ENCODE measurements around the gene TCEAL6.
A peak's percentile ranks its signal among the peaks of the same experiment; 100 is the strongest.
"Not testable (repeated sequence)": the region's sequence is repeated elsewhere in the genome, so short reads cannot be mapped to it uniquely, and the experiment has no call there.

TCEAL6 gene

DNA sequence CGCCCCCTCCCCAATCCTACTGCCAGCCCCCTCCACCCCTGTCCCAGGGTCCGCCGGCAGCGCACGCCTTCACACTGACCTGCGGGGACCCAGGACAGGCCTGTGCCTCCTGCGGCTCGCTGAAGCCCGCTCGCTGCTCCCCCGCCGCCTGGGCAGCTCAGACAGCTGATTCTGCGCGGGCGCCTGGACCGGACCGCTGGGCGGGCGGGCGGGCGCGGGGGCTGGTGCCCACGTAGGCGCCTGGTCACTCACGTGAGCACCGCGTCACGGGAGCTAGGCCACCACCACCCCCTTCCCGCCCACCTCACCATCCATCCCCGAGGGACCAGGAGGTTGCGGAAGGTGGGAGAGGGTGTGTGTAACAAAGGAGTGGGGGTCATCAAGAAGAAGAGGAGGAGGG, at the start of gene TCEAL6:
TCEAL6 (minus strand) TSS at position 208 of the 400 bp plus-strand sequence.
- DNase-seq: not testable (repeated sequence)

DNA sequence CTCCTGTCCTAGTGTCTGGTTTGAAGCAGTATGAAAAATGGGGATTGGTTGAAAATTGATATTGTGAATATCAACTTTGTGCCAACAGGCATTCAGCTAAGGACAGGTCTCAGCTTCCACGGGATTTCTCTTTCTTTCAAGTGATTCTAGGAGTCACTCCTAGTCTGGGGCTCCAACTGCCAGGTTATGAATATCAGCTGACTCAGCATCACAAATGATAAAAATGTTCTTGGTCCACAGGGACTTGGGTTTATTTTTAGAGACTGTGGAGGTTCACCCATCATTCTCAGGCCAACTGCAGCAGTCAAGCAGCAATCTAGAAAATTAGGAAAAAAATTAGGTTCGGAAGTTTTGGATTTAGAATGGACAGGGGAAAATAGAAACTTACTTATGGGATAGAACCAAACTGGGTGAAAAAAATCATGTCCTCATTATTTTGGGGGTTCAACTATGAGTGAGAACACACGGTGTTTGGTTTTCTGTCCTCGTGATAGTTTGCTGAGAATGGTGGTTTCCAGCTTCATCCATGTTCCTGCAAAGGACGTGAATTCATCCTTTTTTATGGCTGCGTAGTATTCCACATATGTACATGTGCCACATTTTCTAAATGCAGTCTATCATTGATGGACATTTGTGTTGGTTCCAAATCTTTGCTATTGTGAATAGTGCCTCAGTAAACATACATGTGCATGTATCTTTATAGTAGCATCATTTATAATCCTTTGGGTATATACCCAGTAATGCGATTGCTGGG, 43.9 kb upstream of the TCEAL6 start:
- DNase-seq: no peak

DNA sequence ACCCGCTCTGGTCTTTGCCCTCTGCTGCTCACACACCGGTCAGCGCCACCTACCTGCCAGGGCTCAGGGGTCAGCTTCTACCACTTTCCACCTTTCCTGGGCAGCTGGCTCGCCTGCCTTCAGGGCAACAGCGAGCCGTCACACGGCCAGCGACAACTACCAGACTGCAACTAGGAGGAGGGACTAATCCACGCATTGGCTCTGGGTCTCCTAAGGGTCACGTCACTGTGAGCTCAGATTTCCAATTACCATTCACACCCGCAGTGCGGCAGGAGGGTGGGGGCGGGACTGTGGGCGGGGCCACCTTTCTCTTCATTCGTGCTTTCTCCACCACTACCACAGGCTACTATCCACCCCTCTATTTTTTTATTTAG, 13.5 kb upstream of the TCEAL6 start, which contains the start of gene BEX5:
BEX5 (minus strand) TSS at position 172 of the 374 bp plus-strand sequence. CDS start 1,712 bp downstream, outside the sequence.
- DNase-seq: peak; percentile 56

DNA sequence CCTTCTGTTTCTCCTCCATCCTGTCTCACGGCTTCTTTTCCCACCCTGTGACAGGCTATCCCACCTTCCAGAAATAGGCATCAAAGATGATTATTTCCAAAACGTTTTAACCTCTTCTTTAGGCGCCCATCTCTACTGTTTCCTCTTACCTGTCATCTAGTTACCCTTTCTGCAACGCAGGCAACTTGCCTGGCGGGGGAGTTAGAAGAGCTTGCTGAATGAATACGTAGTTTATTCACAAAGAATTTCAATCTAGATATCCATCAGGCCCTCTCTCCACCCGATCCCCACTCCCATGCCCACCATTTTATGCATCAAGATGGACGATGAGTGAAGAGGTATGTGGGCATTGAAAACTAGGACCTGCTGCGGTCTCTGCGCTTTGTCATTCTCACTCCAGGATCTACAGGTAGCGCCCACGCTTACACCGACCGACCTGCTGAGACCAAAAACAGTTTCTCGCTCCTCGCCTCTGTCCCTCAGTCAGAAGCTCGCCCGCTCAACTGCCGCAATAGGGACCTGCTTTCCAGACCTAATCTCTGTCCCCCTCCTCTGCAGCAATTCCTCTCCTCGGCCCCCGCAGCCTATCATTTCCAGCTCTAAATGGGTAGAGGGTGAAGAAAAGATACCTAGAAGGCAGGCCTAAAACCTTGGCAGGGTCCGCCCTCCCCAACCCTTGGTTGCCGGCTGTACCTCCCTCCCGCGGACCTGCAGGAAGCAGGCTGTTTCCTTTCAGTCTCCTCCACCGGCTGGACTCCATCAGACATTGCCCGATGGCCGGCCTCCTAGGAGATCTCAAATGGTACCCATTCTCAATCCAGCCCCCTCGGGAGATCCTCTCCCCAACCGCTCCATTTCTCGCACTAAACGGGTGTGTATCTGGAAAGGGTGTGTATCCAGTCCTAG, 12.9 kb upstream of the TCEAL6 start:
- peak; percentile 34 for DNase-seq

DNA sequence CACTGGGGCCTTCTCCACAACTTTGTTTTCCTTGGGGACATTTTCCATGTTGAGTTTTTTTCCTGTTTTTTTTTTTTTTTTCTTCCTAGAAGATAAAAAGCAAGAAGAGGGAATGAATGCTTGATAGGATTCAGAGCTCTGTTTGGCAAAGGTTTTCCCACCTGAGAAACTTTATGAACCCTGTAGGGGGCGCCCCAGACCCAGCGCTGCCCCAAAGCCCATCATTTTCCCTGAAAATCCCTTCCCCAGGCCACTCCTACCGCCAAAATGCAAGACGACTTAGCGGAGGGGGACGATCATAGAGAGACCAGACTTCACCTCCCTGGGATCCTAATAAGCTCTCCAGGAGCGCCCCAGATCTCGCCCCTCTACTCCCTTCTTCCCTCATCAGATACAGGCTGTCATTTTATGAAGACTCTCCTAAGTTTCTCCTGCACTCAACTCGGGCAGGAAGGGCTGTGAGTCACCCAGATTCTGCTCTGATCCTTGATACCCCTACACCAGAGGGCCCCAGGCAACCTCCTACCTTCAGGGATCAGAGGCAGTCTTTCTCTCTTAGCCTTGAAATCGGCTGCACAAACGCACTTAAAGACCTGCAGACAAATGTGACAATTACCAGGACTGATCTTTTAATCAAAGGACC, 12.1 kb upstream of the TCEAL6 start:
- peak; percentile 7 for DNase-seq

DNA sequence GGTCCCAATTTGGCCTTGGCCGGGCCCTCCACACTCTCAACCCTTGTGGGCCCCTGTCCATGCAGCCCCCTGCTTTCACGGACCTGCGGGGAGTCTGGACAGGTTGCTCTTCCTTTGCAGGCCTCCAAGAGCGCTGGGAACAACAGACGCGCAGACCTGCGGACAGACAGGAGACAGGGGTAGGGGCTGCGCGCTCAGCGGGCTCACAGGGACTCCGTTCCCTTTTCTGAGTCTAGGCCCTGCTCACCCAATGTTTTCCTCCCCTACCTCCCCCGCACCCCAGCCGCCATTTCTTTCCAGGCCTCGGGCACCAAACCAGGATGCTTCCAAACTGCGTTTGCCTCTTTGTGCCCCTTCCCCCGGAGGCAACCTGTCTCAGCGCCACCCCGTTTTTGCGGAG, 650 bp downstream of the TCEAL6 start:
- DNase-seq: not testable (repeated sequence)

DNA sequence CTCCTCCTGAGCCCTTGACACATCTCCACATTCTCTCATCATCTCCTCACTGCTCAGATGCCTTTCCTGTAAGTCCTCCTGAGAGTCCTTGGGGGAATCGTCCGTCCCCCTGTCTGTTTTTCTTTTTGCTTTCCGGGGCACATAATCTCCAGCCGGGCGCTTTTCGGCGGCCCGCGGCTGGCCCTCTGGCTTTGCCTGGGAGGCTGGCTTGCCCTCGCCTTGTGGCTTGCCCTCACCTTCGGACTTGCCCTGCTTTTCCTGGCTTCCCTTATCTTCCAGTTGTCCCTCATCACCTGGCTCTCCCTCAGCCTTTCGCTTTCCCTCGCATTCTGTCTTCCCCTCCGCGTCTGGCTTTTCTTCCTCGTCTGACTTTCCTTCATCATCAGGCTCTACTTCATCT, 1.4 kb downstream of the TCEAL6 start:
- DNase-seq: not testable (repeated sequence)

DNA sequence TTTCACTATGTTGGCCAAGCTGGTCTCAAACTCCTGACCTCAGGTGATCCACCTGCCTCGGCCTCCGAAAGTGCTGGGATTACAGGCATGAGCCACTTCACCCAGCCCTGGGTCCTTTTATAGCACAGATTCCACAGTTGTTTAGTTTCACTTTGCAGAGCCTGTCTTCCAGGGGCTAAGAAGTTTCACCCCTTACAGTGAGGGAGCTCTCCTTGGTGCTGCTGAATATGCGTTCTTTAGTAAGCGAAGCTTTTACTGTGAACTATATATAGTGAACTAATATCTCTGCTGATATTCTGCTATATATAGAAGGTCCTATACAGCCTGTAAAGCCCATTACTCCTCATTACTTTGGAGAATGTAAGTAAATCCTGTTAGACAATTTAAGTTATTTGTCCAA, 4.2 kb downstream of the TCEAL6 start:
- DNase-seq: no peak

DNA sequence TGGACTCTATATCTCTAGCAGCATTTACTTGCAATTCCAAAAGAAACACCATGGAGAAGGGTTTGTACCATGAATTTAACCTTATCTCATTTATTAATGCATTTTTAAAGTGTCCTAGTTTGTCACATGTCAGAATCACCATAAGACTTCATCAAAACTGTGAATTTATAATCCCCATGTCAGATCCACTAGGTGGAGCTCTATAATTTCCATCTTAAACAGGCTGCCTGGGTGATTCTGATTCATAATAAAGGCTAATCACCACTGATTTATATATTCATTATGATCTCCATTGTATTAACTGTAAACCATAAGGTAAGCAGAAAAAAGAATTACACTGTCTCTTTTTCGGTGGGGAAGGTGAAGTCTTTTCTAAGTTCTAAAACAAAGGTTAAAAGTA, 12.8 kb downstream of the TCEAL6 start:
- no peak for DNase-seq

DNA sequence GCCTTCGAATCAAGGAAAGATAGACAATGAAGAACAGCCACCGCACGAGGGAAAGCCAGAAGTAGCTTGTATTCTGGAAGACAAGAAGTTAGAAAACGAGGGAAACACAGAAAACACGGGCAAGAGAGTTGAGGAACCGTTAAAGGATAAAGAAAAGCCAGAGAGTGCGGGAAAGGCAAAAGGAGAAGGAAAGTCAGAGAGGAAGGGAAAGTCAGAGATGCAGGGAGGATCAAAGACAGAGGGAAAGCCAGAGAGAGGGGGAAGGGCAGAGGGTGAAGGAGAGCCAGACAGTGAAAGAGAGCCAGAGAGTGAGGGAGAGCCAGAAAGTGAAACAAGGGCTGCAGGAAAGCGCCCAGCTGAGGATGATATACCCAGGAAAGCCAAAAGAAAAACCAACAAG, 15.4 kb downstream of the TCEAL6 start:
- DNase-seq: no peak

DNA sequence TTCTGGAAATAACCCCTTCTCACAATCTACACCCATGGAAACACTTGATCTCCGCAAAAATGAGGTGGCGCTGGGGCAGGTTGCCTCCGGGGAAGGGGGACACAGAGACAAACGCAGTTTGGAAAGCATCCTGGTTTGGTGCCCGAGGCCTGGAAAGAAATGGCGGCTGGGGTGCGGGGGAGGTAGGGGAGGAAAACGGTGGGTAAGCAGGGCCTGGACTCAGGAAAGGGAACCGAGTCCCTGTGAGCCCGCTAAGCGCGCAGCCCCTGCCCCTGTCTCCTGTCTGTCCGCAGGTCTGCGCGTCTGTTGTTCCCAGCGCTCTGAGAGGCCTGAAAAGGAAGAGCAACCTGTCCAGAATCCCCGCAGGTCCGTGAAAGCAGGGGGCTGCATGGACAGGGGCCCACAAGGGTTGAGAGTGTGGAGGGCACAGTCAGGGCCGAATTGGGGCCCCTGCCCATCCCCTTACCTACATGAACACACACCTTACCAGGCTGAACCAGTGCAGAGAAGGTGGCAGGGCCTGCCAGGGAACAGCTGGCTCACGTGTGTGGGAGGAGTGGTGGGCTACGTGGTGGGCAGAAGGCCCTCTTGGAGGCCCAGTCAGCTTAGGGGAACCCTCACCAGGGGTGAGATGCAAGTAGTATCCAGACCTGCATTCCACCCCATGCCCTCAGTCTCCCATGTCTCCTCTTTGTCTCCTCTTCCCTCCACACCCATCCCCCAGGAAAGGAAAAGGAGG, 16.0 kb downstream of the TCEAL6 start:
- DNase-seq: not testable (repeated sequence)

DNA sequence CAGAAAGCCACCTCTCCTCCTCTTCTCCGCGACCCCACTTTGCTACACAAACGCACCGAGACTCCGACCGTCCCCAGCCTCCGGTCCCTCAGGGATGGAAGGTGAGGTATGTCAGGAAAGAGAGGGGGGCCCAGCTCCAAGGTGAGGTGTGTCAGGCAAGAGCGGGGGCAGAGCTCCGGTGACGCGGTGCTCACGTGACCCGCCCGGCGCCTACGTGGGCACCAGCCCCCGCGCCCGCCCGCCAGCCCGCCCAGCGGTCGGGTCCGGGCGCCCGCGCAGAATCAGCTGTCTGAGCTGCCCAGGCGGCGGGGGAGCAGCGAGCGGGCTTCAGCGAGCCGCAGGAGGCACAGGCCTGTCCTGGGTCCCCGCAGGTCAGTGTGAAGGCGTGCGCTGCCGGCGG, 16.8 kb downstream of the TCEAL6 start, which contains the start of gene TCEAL2:
TCEAL2 (plus strand) TSS at position 244 of the 400 bp plus-strand sequence. CDS start 1,152 bp downstream, outside the sequence.
- peak; percentile 4 for DNase-seq

DNA sequence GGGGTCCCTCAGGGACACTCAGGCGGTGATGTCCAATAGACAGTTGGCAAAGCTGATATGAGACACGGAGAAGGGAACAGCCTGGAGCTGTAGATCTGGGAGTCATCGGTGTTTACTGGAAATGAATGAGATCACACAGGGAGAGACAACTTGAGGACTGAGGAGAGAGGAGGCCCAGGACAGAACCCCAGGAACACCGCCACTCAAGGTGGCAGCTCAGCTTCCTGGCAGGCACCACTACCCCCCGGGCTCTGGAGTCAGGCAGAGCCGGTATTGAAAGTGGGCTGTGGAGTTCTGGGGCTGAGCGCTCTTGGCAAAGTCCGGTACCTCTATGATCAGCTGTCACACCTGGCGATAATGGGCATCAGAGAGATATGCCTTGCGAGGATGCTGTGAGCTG, 17.3 kb downstream of the TCEAL6 start:
- not testable (repeated sequence) for DNase-seq

DNA sequence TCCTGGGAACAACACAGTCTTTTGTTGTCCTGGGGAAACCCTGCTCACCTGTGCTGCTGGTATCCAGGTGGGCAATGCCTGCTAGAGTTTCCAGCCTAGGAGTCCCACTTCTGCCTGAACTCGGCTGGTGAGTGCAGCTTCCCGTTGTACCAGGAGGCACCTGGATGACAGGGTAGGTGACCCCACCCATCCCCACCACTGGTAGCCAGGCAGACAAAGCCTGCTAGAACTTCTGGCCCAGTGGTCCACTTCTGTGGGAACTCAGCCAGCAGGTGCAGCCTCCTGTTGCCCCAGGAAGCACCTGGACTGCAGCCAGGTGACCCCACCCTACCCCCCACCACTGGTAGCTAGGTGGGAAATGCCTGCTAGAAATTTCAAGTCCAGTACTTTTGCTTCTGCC, 26.5 kb downstream of the TCEAL6 start:
- no peak for DNase-seq

DNA sequence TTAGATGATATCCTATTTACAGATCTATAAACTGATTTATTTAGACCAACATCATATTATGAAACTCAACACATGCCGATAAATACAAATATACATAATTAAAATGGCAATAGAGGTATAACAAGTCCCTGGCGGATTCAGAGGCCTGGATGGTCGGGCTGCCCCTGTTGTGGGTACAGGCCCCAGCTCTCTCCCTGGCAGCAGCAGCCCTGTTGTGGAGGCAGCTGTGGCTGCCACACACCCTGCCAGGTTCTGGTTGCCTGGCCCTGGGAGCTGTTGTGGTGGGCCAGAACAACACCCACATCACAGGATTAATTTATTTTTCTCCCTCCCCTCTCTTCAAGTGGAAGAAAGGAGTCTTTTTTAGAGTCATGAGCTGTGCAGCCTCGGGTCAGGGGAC, 28.9 kb downstream of the TCEAL6 start:
- DNase-seq: no peak

Data from activated CD4-positive, alpha-beta T cell treated with anti-CD3 and anti-CD28 coated beads for 48 hours (primary cell).